Body of pancreas (tissue), 4 donors: ENCODE measurements around the gene TENT5A. TPM values are rescaled to one million over a fixed set of nuclear protein-coding genes. Genes with fewer than 3 reads are reported as not detected.
A peak's percentile ranks its signal among the peaks of the same experiment; 100 is the strongest.

Source experiments
- ATAC-seq: fragments of 150-250 bp; one replicate; pipeline ENCODE4 v1.9.1; 2016
- DNase-seq, 4 donors: peaks; one replicate each; pipeline ENCODE4 v3.0.0-alpha.2; 2019
- H3K27ac ChIP-seq, 4 donors: fragments of 200-600 bp; sonication (generic); 1 replicate in 3 of 4; 2 replicates in 1 of 4; pipeline versions ENCODE4 v1.5.1 to v1.6.1; 2016 to 2019; ENCODE audit warnings: mild to moderate bottlenecking in 1 of 4, mixed read lengths in 1 of 4, moderate library complexity in 1 of 4
- H3K27me3 ChIP-seq, 2 donors: fragments of 200-600 bp; sonication (generic); one replicate each; pipeline ENCODE4 v1.6.0; 2016; ENCODE audit warnings: mild to moderate bottlenecking in 1 of 2
- H3K36me3 ChIP-seq, 2 donors: fragments of 200-600 bp; sonication (generic); replicated peaks in 1 of 2; 2 replicates each; pipeline ENCODE4 v1.5.1; 2016; ENCODE audit warnings: low read depth in 2 of 2; ENCODE audit not compliant: insufficient read depth in 1 of 2
- H3K4me1 ChIP-seq: fragments of 200-600 bp; sonication (generic); one replicate; pipeline ENCODE4 v1.6.0; 2016
- H3K4me3 ChIP-seq, 2 donors: fragments of 200-600 bp; sonication (generic); 1 replicate in 1 of 2; 2 replicates in 1 of 2; pipeline ENCODE4 v1.5.1; 2016 to 2019
- H3K9me3 ChIP-seq, 3 donors: fragments of 200-600 bp; sonication (generic); 1 replicate in 2 of 3; 2 replicates in 1 of 3; pipeline ENCODE4 v1.5.1; 2016
- POLR2A ChIP-seq, 3 donors: fragments of 450-650 bp; IDR thresholded peaks; one replicate each; pipeline ENCODE4 v1.6.1; 2016; ENCODE audit warnings: antibody characterized with exemption in 3 of 3, mild to moderate bottlenecking in 2 of 3
- WGBS, 2 donors: methylation state at CpG; one replicate each; pipeline ENCODE4 v1.1.5; 2017; 5-methylcytosine and 5-hydroxymethylcytosine counted together
- intact Hi-C: fragments of 100-400 bp; cut with DNase I; formaldehyde crosslinking; loops from one replicate; pipeline ENCODE4 v1.15.1; 2023
- total RNA-seq, 2 donors: library from RNA; depleted of rRNA; stranded (reverse); fragments of >200 nt; gene quantifications; one replicate each; pipeline ENCODE4 v1.1.0, GENCODE V29; 2016
- TF ChIP-seq, protein P1 (sequence below), 7 experiments: fragments of 450-650 bp in 4 of 7; fragments of 200-600 bp in 3 of 7; sonication (generic) in 3 of 7; IDR thresholded peaks; one replicate each; pipeline ENCODE4 v1.5.1; 2016 to 2019; ENCODE audit warnings: antibody characterized with exemption in 7 of 7

TENT5A gene
- 1 to 10 TPM; 7.3 to 8.2 TPM for total RNA-seq

DNA sequence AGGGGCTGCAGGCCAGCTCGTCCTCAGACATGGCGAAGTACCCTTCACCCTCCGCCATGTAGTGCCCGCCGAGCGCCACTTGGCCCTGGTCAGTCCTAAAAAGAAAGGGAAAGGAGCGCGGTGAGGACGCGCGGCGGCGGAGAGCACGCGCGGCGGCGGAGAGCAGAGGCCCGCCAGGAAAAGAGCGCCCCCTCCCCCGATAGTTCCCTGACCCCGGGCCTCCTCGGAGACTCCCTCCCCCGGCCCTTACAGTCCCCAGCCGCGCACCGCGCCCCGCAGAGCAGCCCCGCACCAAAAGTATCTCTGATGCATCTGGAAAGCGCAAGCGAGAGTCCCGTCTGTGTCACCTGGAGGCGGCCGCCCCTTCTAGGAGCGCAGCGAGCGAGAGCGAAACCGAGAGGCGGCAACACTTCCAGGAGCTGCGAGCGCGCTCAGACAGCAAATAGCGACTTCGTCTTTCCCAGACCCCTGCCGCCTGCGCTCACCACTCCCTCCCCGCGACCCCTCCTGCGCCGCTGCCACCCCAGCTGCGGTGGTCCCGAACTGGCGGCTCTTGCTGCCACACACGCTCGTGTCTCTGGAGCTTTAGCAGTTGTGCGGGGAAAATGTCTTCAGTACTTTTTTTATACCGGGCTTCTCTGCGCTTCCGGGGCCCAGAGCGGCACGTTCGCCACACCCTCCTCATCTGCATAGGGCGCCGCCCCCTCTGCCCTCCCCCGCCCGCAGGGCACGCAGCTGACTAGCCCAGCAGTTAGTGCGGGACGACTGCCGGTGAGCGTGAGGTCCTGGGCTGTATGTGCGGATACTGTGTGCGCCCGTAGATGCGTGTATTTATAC, at the start of gene TENT5A:
Gene TENT5A (minus strand): TSS at position 598 of the 837 bp plus-strand sequence. CDS start 540 bp downstream, at position 58.
- Histone ChIP-seq H3K9me3 (no peaks in the 10 kb centered on the region), H3K27ac (peak within 1 kb of the TSS; percentile 95 to 99 (median 98)), H3K27me3 (no peaks in the 10 kb centered on the region), H3K36me3 (no peaks in the 10 kb centered on the region), H3K4me3 (peak within 1 kb of the TSS; percentile 80 to 95), H3K4me1 (peaks cover 34% of the 10 kb centered on the region)
- WGBS, 2 donors, result 0 to 1% methylated on average over 27 to 71 of the region's 77 CpGs
- ATAC-seq (peak; percentile 87), DNase-seq (peak; percentile 94 to 96 (median 95))
- TF ChIP-seq, protein P1, sequence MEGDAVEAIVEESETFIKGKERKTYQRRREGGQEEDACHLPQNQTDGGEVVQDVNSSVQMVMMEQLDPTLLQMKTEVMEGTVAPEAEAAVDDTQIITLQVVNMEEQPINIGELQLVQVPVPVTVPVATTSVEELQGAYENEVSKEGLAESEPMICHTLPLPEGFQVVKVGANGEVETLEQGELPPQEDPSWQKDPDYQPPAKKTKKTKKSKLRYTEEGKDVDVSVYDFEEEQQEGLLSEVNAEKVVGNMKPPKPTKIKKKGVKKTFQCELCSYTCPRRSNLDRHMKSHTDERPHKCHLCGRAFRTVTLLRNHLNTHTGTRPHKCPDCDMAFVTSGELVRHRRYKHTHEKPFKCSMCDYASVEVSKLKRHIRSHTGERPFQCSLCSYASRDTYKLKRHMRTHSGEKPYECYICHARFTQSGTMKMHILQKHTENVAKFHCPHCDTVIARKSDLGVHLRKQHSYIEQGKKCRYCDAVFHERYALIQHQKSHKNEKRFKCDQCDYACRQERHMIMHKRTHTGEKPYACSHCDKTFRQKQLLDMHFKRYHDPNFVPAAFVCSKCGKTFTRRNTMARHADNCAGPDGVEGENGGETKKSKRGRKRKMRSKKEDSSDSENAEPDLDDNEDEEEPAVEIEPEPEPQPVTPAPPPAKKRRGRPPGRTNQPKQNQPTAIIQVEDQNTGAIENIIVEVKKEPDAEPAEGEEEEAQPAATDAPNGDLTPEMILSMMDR (IDR thresholded peaks at IDR 0.05), result peak in 4 of 7 experiments; percentile 2 to 17 (median 8)
- peak; percentile 88 to 97 (median 96) for TF ChIP-seq POLR2A (IDR thresholded peaks at IDR 0.05)
- intact Hi-C loops, result no loop called here

DNA sequence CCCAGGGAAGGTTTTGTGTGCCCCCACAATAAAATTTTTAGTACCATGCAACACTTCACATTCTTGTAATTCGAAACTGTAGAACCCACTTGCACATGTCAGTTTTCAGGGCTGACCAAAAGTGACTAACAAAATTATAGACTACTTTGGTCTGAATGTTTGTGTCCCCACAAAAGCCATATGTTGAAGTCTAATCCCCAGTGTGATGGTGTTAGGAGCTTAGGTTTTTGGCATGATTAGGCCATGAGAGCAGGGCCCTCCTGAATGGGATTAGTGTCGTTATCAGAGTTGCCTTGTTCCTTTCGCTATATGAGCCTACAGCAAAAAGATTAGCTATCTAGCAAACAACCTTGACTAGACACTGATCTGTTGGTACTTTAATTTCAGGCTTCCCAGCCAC, 49.0 kb upstream of the TENT5A start:
- TF ChIP-seq POLR2A (IDR thresholded peaks at IDR 0.05), result no peak
- 64 to 83% methylated on average over 3 of the region's 3 CpGs for WGBS, 2 donors
- intact Hi-C loops, result no loop called here
- ATAC-seq (no peak), DNase-seq (no peak)
- H3K4me1 ChIP-seq, result no peaks in the 10 kb centered on the region
- H3K27ac ChIP-seq, result no peak overlapping the region
- H3K27me3 ChIP-seq, result no peaks in the 10 kb centered on the region
- no peaks in the 10 kb centered on the region for H3K9me3 ChIP-seq
- no peaks in the 10 kb centered on the region for H3K36me3 ChIP-seq
- no peak overlapping the region for H3K4me3 ChIP-seq

DNA sequence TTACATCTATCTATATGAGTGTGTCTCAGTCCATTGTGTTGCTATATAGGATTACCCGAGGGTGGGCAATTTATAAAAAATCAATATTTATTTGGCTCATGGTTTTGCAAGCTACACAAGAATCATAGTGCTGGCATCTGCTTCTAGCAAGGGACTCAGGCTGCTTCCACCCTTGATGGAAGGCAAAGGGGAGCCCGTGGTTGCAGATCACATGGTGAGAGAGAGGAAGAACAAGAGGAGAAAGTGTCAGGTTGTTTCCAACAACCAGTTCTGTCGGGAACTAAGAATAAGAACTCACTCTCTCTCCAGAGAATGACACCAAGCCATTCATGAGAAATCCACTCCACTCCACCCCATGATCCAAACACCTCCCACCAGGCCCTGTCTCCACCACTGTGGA, 48.2 kb upstream of the TENT5A start:
- WGBS, 2 donors, result 61 to 63% methylated on average over 3 of the region's 3 CpGs
- DNase-seq (no peak), ATAC-seq (no peak)
- H3K36me3 ChIP-seq, result no peaks in the 10 kb centered on the region
- H3K4me3 ChIP-seq, result no peak overlapping the region
- no peaks in the 10 kb centered on the region for H3K9me3 ChIP-seq
- intact Hi-C loops, result no loop called here
- no peaks in the 10 kb centered on the region for H3K4me1 ChIP-seq
- no peak for TF ChIP-seq POLR2A (IDR thresholded peaks at IDR 0.05)
- TF ChIP-seq, protein P1 (IDR thresholded peaks at IDR 0.05), result no peak
- no peak overlapping the region for H3K27ac ChIP-seq
- no peaks in the 10 kb centered on the region for H3K27me3 ChIP-seq

DNA sequence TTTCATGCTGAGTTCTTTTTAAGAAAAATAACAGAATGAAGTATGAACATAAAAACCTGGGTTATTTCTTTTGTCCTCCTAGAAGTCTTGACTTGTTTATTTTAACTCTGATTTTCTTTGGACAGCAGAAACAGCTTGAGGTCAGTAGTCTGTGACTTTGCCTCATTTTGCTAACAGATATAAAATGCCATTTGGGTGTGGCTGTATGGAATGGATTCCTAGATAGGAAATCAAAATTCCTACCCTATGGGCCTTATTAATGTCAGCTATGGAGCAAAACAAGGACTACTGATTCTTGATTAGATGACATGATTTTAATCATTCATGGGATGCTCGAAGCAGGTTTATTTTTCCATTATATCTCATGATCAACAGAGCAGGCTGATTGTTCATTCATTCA, 46.8 kb upstream of the TENT5A start:
- ATAC-seq (no peak), DNase-seq (no peak)
- intact Hi-C loops, result no loop called here
- Histone ChIP-seq H3K27ac (no peak overlapping the region), H3K27me3 (no peaks in the 10 kb centered on the region), H3K4me1 (no peaks in the 10 kb centered on the region), H3K36me3 (no peaks in the 10 kb centered on the region), H3K9me3 (no peaks in the 10 kb centered on the region), H3K4me3 (no peak overlapping the region)
- no peak for TF ChIP-seq POLR2A (IDR thresholded peaks at IDR 0.05)
- TF ChIP-seq, protein P1 (IDR thresholded peaks at IDR 0.05), result no peak
- WGBS, 2 donors, result 67 to 73% methylated on average over 1 of the region's 1 CpG

DNA sequence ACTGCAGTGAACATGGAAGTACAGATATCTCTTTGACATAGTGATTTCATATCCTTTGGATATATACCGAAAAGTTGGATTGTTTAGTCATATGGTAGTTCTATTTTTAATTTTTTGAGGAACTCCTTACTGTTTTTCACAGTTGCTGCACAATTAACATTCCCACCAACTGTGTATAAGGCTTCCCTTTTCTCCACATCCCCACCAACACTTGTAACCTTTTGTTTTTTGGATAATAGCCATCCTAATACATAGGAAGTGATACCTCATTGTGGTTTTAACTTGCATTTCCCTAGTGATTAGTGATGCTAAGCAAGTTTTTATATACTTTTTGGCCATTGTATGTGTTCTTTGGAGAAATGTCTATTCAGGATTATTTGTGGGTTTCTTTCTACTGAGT, 45.1 kb upstream of the TENT5A start:
- Histone ChIP-seq H3K27ac (no peak overlapping the region), H3K27me3 (no peaks in the 10 kb centered on the region), H3K4me1 (no peaks in the 10 kb centered on the region), H3K4me3 (no peak overlapping the region), H3K36me3 (no peaks in the 10 kb centered on the region), H3K9me3 (no peaks in the 10 kb centered on the region)
- WGBS, 2 donors, result 39 to 50% methylated on average over 1 of the region's 1 CpG
- ATAC-seq (no peak), DNase-seq (no peak)
- TF ChIP-seq, protein P1 (IDR thresholded peaks at IDR 0.05), result no peak
- no peak for TF ChIP-seq POLR2A (IDR thresholded peaks at IDR 0.05)
- intact Hi-C loops, result no loop called here
